Upper lobe of left lung (tissue), 4 donors: ENCODE results near the gene ERCC8.

ENCODE experiments used
- POLR2A ChIP-seq, 4 donors: fragments of 450-650 bp; IDR thresholded peaks; one replicate each; pipeline ENCODE4 v1.5.1; 2016 to 2017; ENCODE audit warnings: antibody characterized with exemption in 4 of 4, mild to moderate bottlenecking in 2 of 4
- POLR2AphosphoS5 ChIP-seq, 2 donors: sonication (generic); formaldehyde crosslinking; IDR thresholded peaks; one replicate each; pipeline ENCODE4 v1.5.1; 2017; ENCODE audit warnings: antibody characterized with exemption in 2 of 2
- TF ChIP-seq, protein P1 (sequence below), 6 experiments: fragments of 450-650 bp in 4 of 6; fragments of 200-600 bp in 2 of 6; sonication (generic) in 2 of 6; IDR thresholded peaks; one replicate each; pipeline ENCODE4 v1.5.1; 2016 to 2019; ENCODE audit warnings: antibody characterized with exemption in 6 of 6

GRCh38 chr5:60989790-60990189 lies 44.9 kb upstream of the ERCC8 start:
- TF ChIP-seq POLR2A (IDR thresholded peaks at IDR 0.05) (no peak), POLR2AphosphoS5 (IDR thresholded peaks at IDR 0.05) (no peak)
- TF ChIP-seq, protein P1, sequence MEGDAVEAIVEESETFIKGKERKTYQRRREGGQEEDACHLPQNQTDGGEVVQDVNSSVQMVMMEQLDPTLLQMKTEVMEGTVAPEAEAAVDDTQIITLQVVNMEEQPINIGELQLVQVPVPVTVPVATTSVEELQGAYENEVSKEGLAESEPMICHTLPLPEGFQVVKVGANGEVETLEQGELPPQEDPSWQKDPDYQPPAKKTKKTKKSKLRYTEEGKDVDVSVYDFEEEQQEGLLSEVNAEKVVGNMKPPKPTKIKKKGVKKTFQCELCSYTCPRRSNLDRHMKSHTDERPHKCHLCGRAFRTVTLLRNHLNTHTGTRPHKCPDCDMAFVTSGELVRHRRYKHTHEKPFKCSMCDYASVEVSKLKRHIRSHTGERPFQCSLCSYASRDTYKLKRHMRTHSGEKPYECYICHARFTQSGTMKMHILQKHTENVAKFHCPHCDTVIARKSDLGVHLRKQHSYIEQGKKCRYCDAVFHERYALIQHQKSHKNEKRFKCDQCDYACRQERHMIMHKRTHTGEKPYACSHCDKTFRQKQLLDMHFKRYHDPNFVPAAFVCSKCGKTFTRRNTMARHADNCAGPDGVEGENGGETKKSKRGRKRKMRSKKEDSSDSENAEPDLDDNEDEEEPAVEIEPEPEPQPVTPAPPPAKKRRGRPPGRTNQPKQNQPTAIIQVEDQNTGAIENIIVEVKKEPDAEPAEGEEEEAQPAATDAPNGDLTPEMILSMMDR (IDR thresholded peaks at IDR 0.05), result no peak
